ENCODE measurements around the gene SUMF1.

DNA sequence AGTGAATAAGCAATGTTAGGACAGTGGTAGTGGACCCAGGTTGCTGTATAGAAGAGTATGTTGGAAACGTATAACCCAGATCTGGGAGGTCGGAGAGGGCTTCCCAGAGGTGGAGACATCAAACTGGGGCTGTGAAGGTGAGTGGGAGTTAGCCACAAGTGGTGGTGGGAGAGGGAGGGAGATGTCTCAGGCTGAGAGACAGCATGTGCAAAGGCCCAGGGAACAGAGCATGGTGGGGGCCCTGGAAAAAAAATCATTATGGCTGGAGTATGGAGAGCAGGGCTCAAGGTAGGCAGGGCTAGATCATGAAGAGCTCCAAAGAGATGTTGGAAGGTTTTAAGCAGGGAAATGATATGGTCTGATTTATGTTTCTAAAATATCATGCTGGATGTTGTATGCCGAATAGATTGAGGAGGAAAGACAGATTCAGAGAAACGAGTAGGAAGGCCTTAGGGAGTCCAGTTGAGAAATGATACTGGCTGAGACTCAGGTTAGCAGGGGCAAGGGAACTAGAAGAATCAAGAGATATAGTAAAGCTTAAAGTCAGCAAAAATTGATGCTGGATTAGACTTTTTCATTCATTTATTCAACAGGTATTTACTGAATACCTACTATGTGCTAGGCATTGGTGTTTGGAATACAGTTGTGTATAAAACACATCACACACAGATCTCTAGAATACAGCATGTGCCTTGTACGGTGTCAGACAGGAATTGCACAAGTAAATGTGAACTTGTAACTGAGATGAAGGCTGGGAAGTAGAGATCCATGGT is 43.1 kb upstream of the SUMF1 start:
- TF ChIP-seq CTCF (IDR thresholded peaks at IDR 0.05) = no peak
- TF ChIP-seq POLR2A (IDR thresholded peaks at IDR 0.05) = no peak

All from stomach (tissue), 4 donors.